SK-N-SH (cell line): ENCODE data around the gene OXTR. TPM values are rescaled to one million over a fixed set of nuclear protein-coding genes. Genes with fewer than 3 reads are reported as not detected.

Experiments used
- CTCF ChIA-PET: fragments of 300-600, 350-600 bp; formaldehyde crosslinking; extraction: SDS; loops from one replicate; lab custom pipeline; 2021; lab: Yijun Ruan, JAX
- POLR2A ChIA-PET: fragments of 350-600 bp; sonication (Branson Sonifier 250); formaldehyde crosslinking; extraction: SDS; loops from one replicate; lab custom pipeline; 2020; ENCODE audit warnings: antibody characterized with exemption, inconsistent platforms; lab: Yijun Ruan, JAX
- DNase-seq: peaks from one replicate; pipeline ENCODE4 v3.0.0; 2012
- H2AFZ ChIP-seq: fragments of 200-600 bp; sonication (generic); 2 replicates; pipeline ENCODE4 v1.8.1; 2016; ENCODE audit warnings: antibody characterized with exemption, mild to moderate bottlenecking, low read depth
- H3F3A ChIP-seq: fragments of 200-600 bp; sonication (generic); replicated peaks from 2 replicates; pipeline ENCODE3; 2016; ENCODE audit warnings: antibody characterized with exemption, mild to moderate bottlenecking; ENCODE audit not compliant: insufficient read depth
- H3K27ac ChIP-seq, 2 experiments: fragments of 200-500 bp in 1 of 2; fragments of 200-600 bp in 1 of 2; sonication (Bioruptor generic) in 1 of 2; sonication (generic), shearing (Covaris generic) in 1 of 2; 2 replicates each; pipeline versions ENCODE4 v1.5.1 to v1.6.1; 2014 to 2016; ENCODE audit warnings: low read depth in 2 of 2, inconsistent platforms in 1 of 2, low read length in 1 of 2, mild to moderate bottlenecking in 1 of 2, mixed read lengths in 1 of 2
- H3K27me3 ChIP-seq: fragments of 200-600 bp; sonication (generic), shearing (Covaris generic); 2 replicates; pipeline ENCODE4 v1.6.1; 2016; ENCODE audit warnings: mixed run types; ENCODE audit not compliant: insufficient read depth
- H3K36me3 ChIP-seq, 2 experiments: fragments of 200-500 bp in 1 of 2; fragments of 200-600 bp in 1 of 2; sonication (Bioruptor generic) in 1 of 2; sonication (generic) in 1 of 2; replicated peaks in 1 of 2; 2 replicates each; pipeline versions ENCODE3 to v1.5.1; 2014 to 2016; ENCODE audit warnings: low read length in 1 of 2, mild to moderate bottlenecking in 1 of 2; ENCODE audit not compliant: insufficient read depth in 2 of 2, control insufficient read depth in 1 of 2
- H3K4me1 ChIP-seq, 2 experiments: fragments of 200-500 bp in 1 of 2; fragments of 200-600 bp in 1 of 2; sonication (Bioruptor generic) in 1 of 2; sonication (generic), shearing (Covaris generic) in 1 of 2; 2 replicates each; pipeline versions ENCODE4 v1.5.1 to v1.6.1; 2014 to 2016; ENCODE audit warnings: low read depth in 1 of 2, low read length in 1 of 2, mixed run types in 1 of 2; ENCODE audit not compliant: insufficient read depth in 2 of 2, control insufficient read depth in 1 of 2
- H3K4me2 ChIP-seq: fragments of 200-600 bp; sonication (generic), shearing (Covaris generic); 2 replicates; pipeline ENCODE4 v1.6.1; 2017; ENCODE audit warnings: mixed run types
- H3K4me3 ChIP-seq, 2 experiments: fragments of 200-500 bp in 1 of 2; fragments of 200-600 bp in 1 of 2; sonication (Bioruptor generic) in 1 of 2; sonication (generic), shearing (Covaris generic) in 1 of 2; 2 replicates each; pipeline versions ENCODE4 v1.5.1 to v1.8.1; 2014 to 2016; ENCODE audit warnings: low read depth in 2 of 2, inconsistent platforms in 1 of 2, low read length in 1 of 2, mild to moderate bottlenecking in 1 of 2, mixed read lengths in 1 of 2, moderate library complexity in 1 of 2
- H3K79me2 ChIP-seq: fragments of 200-600 bp; sonication (generic); 2 replicates; pipeline ENCODE4 v1.8.1; 2017; ENCODE audit warnings: mild to moderate bottlenecking; ENCODE audit not compliant: insufficient read depth
- H3K9ac ChIP-seq: fragments of 200-600 bp; sonication (generic); 2 replicates; pipeline ENCODE4 v1.6.1; 2017; ENCODE audit warnings: mixed run types
- H3K9me2 ChIP-seq: fragments of 200-600 bp; sonication (generic); 2 replicates; pipeline ENCODE4 v1.6.1; 2017; ENCODE audit warnings: mixed run types
- H3K9me3 ChIP-seq: fragments of 200-600 bp; sonication (generic); 2 replicates; pipeline ENCODE4 v1.6.1; 2017; ENCODE audit warnings: mixed run types, mild to moderate bottlenecking, moderate library complexity
- H4K20me1 ChIP-seq: fragments of 200-600 bp; sonication (generic); 2 replicates; pipeline ENCODE4 v1.6.1; 2017; ENCODE audit warnings: mild to moderate bottlenecking, mixed run types; ENCODE audit not compliant: insufficient read depth
- CHD2 ChIP-seq: fragments of 150-350 bp; IDR thresholded peaks from 2 replicates; pipeline ENCODE4 v1.6.1; 2018; ENCODE audit warnings: low read length; ENCODE audit not compliant: partially characterized antibody
- EP300 ChIP-seq, 2 experiments: IDR thresholded peaks; 2 replicates each; pipeline versions ENCODE4 v1.4.0 to v1.6.1; 2012; ENCODE audit warnings: borderline replicate concordance in 1 of 2, low read depth in 1 of 2, low read length in 1 of 2
- EZH2phosphoT487 ChIP-seq: fragments of 200-600 bp; sonication (generic); IDR thresholded peaks from 2 replicates; pipeline ENCODE4 v1.6.1; 2017; ENCODE audit warnings: low read depth, mixed run types, mild to moderate bottlenecking, antibody characterized with exemption, moderate library complexity, borderline replicate concordance
- FOXJ3 ChIP-seq: sonication (generic); formaldehyde crosslinking; IDR thresholded peaks from 2 replicates; pipeline ENCODE4 v1.5.1; 2020; ENCODE audit warnings: mild to moderate bottlenecking, missing genetic modification reagents
- FOXM1 ChIP-seq: IDR thresholded peaks from 2 replicates; pipeline ENCODE4 v1.4.0; 2012; ENCODE audit warnings: low read depth, mild to moderate bottlenecking
- JUND ChIP-seq: IDR thresholded peaks from 2 replicates; pipeline ENCODE4 v1.4.0; 2012
- NFIC ChIP-seq: IDR thresholded peaks from 2 replicates; pipeline ENCODE4 v1.4.0; 2012; ENCODE audit warnings: borderline replicate concordance
- NRF1 ChIP-seq: IDR thresholded peaks from 2 replicates; pipeline ENCODE4 v1.6.1; 2012; ENCODE audit warnings: low read depth, mild to moderate bottlenecking, low read length
- PBX3 ChIP-seq: IDR thresholded peaks from 2 replicates; pipeline ENCODE4; 2012
- POLR2AphosphoS5 ChIP-seq: IDR thresholded peaks from 2 replicates; pipeline ENCODE4 v1.6.1; 2012; ENCODE audit warnings: low read depth, low read length
- RCOR1 ChIP-seq: fragments of 150-350 bp; IDR thresholded peaks from 2 replicates; pipeline ENCODE4 v1.6.1; 2017; ENCODE audit warnings: antibody characterized with exemption, low read length
- REST ChIP-seq: IDR thresholded peaks from 2 replicates; pipeline ENCODE4 v1.6.1; 2012; ENCODE audit warnings: mild to moderate bottlenecking, low read depth, low read length, moderate library complexity
- RFX5 ChIP-seq: IDR thresholded peaks from 2 replicates; pipeline ENCODE4 v1.6.1; 2012; ENCODE audit warnings: mild to moderate bottlenecking, improper control_type of control experiment, low read length
- RXRA ChIP-seq: IDR thresholded peaks from 2 replicates; pipeline ENCODE4 v1.4.0; 2012; ENCODE audit warnings: low read depth, mild to moderate bottlenecking, borderline replicate concordance
- SMC3 ChIP-seq: IDR thresholded peaks from 2 replicates; pipeline ENCODE4 v1.6.1; 2012; ENCODE audit warnings: low read depth, low read length, improper control_type of control experiment
- TAF1 ChIP-seq: IDR thresholded peaks from 2 replicates; pipeline ENCODE4 v1.6.1; 2012; ENCODE audit warnings: low read depth, mild to moderate bottlenecking, low read length, moderate library complexity, borderline replicate concordance
- USF2 ChIP-seq: fragments of 150-350 bp; IDR thresholded peaks from 2 replicates; pipeline ENCODE4 v1.6.1; 2017; ENCODE audit warnings: antibody characterized with exemption, low read length, low read depth, borderline replicate concordance
- WGBS: methylation state at CpG from one replicate; pipeline ENCODE4 v1.1.6; 2017; ENCODE audit warnings: low lambda C conversion rate; 5-methylcytosine and 5-hydroxymethylcytosine counted together
- polyA plus RNA-seq, 3 experiments: library from polyadenylated mRNA; depleted of rRNA; stranded (reverse); fragments of >200 nt; gene quantifications; 2 replicates each; pipeline ENCODE4 v1.2.3, GENCODE V29; 2012

Gene OXTR
- polyA plus RNA-seq, 1 of the 3 experiments (the other 2 are of a cell fraction), result 1.8 TPM

- Histone ChIP-seq H2AFZ (no peak overlapping the region), H3F3A (peaks cover 8% of the 10 kb centered on the region), H3K9me3 (no peaks in the 10 kb centered on the region), H3K27ac (0 out of 4 replicates have a peak overlapping the region, but pooled peaks of 1 of the 2 experiments have one; percentile 73), H3K4me1 (peaks cover 0 to 11% of the 10 kb centered on the region in 2 experiments; a peak in 1 of 4 replicates), H3K9ac (no peak overlapping the region), H3K36me3 (no peaks in the 10 kb centered on the region), H3K4me3 (no peak overlapping the region), H3K27me3 (no peaks in the 10 kb centered on the region), H3K4me2 (no peak overlapping the region), H4K20me1 (no peaks in the 10 kb centered on the region), H3K9me2 (no peaks in the 10 kb centered on the region), H3K79me2 (no peaks in the 10 kb centered on the region)
- DNase-seq, result no peak
- WGBS, result 86% methylated on average over 5 of the region's 5 CpGs
- no peak for TF ChIP-seq SMC3
- TF ChIP-seq REST, result no peak
- TF ChIP-seq EP300 (IDR thresholded peaks at IDR 0.05; ENCODE audit: borderline replicate concordance in 1 of 2, low read depth in 1 of 2, low read length in 1 of 2), result no peak
- TF ChIP-seq EZH2phosphoT487, result no peak
- ChIA-PET CTCF (no interaction called here), POLR2A (no interaction called here)
Measured at GRCh38 chr3:8775181-8775580, 5.8 kb upstream of the OXTR start.

- Histone ChIP-seq H3K36me3 (no peaks in the 10 kb centered on the region), H3K9ac (no peak overlapping the region), H3K9me2 (no peaks in the 10 kb centered on the region), H3K4me2 (no peak overlapping the region), H3K4me3 (no peak overlapping the region), H3K4me1 (peaks cover 4 to 11% of the 10 kb centered on the region in 2 experiments; a peak in 3 of 4 replicates), H3K27me3 (no peaks in the 10 kb centered on the region), H3K79me2 (no peaks in the 10 kb centered on the region), H3K9me3 (no peaks in the 10 kb centered on the region), H2AFZ (no peak overlapping the region), H3K27ac (no peak overlapping the region), H3F3A (peaks cover 8% of the 10 kb centered on the region), H4K20me1 (no peaks in the 10 kb centered on the region)
- WGBS, result 79% methylated on average over 5 of the region's 5 CpGs
- CTCF ChIA-PET, result interaction anchor here (0.7 kb wide), 1 partner anchor 8 kb away, joined by 3 read pairs; no protein-coding TSS in a partner anchor
- no peak for DNase-seq
- TF ChIP-seq RXRA, result no peak
- TF ChIP-seq FOXM1, result no peak
- TF ChIP-seq POLR2AphosphoS5, result no peak
- no peak for TF ChIP-seq EZH2phosphoT487
- TF ChIP-seq RFX5, result no peak
- TF ChIP-seq PBX3, result no peak
- no peak for TF ChIP-seq CHD2
- TF ChIP-seq FOXJ3 (CRISPR knock-in tag), result no peak
- TF ChIP-seq NRF1, result no peak
- no peak for TF ChIP-seq REST
- TF ChIP-seq RCOR1, result no peak
- TF ChIP-seq TAF1, result no peak
- no peak for TF ChIP-seq USF2
- no peak for TF ChIP-seq NFIC
- no peak for TF ChIP-seq JUND
- POLR2A ChIA-PET, result no interaction called here
Measured at GRCh38 chr3:8773941-8774542, 4.6 kb upstream of the OXTR start.
